Activated T-cell treated with anti-CD3 and anti-CD28 coated beads, Interleukin-2, amount 50 U/mL, for 24 hours (primary cell): ENCODE measurements around the gene EGR4.

Experiments used
- DNase-seq: peaks from one replicate; pipeline ENCODE4 v3.0.0-alpha.2; 2020
- H3K27ac Mint-ChIP-seq: 2 replicates; pipeline ENCODE4 v1.8.0; 2020; ENCODE audit warnings: mild to moderate bottlenecking, mixed read lengths
- H3K27me3 Mint-ChIP-seq: 2 replicates; pipeline ENCODE4 v1.8.0; 2020; ENCODE audit warnings: mixed read lengths
- H3K36me3 Mint-ChIP-seq: 2 replicates; pipeline ENCODE4 v1.8.0; 2020; ENCODE audit warnings: low read depth, mixed read lengths
- H3K4me1 Mint-ChIP-seq: 2 replicates; pipeline ENCODE4 v1.8.0; 2020; ENCODE audit warnings: low read depth, mixed read lengths
- H3K4me3 Mint-ChIP-seq: 2 replicates; pipeline ENCODE4 v1.8.0; 2020; ENCODE audit warnings: mild to moderate bottlenecking, moderate library complexity, mixed read lengths
- H3K9me3 Mint-ChIP-seq: 2 replicates; pipeline ENCODE4 v1.8.0; 2020; ENCODE audit warnings: mixed read lengths

EGR4 gene

GRCh38 chr2:73282924-73283544 lies 10.3 kb downstream of the EGR4 start:
- peaks cover 28% of the 10 kb centered on the region for H3K4me1 Mint-ChIP-seq
- no peak for DNase-seq
- peak overlapping the region; percentile 88 for H3K4me3 Mint-ChIP-seq
- peaks cover under 1% of the 10 kb centered on the region for H3K27me3 Mint-ChIP-seq
- peaks cover 40% of the 10 kb centered on the region for H3K36me3 Mint-ChIP-seq
- H3K9me3 Mint-ChIP-seq = no peaks in the 10 kb centered on the region
- peak overlapping the region; percentile 88 for H3K27ac Mint-ChIP-seq

GRCh38 chr2:73281244-73281643 lies 12.1 kb downstream of the EGR4 start:
- H3K9me3 Mint-ChIP-seq = no peaks in the 10 kb centered on the region
- H3K27me3 Mint-ChIP-seq = no peaks in the 10 kb centered on the region
- H3K36me3 Mint-ChIP-seq = peaks cover 54% of the 10 kb centered on the region
- H3K27ac Mint-ChIP-seq = no peak overlapping the region
- H3K4me1 Mint-ChIP-seq = peaks cover 28% of the 10 kb centered on the region
- DNase-seq = no peak
- H3K4me3 Mint-ChIP-seq = no peak overlapping the region

GRCh38 chr2:73279852-73280251 lies 13.5 kb downstream of the EGR4 start:
- H3K4me3 Mint-ChIP-seq = no peak overlapping the region
- H3K36me3 Mint-ChIP-seq = peaks cover 59% of the 10 kb centered on the region
- H3K4me1 Mint-ChIP-seq = peaks cover 16% of the 10 kb centered on the region
- no peak for DNase-seq
- no peaks in the 10 kb centered on the region for H3K27me3 Mint-ChIP-seq
- H3K9me3 Mint-ChIP-seq = no peaks in the 10 kb centered on the region
- no peak overlapping the region for H3K27ac Mint-ChIP-seq

GRCh38 chr2:73272270-73272669 lies 21.1 kb downstream of the EGR4 start:
- H3K9me3 Mint-ChIP-seq = no peaks in the 10 kb centered on the region
- DNase-seq = no peak
- H3K36me3 Mint-ChIP-seq = peaks cover 31% of the 10 kb centered on the region
- no peak overlapping the region for H3K4me3 Mint-ChIP-seq
- peaks cover 21% of the 10 kb centered on the region for H3K4me1 Mint-ChIP-seq
- no peak overlapping the region for H3K27ac Mint-ChIP-seq
- no peaks in the 10 kb centered on the region for H3K27me3 Mint-ChIP-seq

- Mint-ChIP-seq H3K4me1 (peaks cover 27% of the 10 kb centered on the region), H3K9me3 (no peaks in the 10 kb centered on the region), H3K27ac (no peak overlapping the region), H3K4me3 (peak overlapping the region; percentile 63), H3K27me3 (no peaks in the 10 kb centered on the region), H3K36me3 (peaks cover 27% of the 10 kb centered on the region)
- DNase-seq = no peak
These were observed 23.5 kb downstream of the EGR4 start for GRCh38 chr2:73269686-73270465.

GRCh38 chr2:73268830-73269685 lies 24.3 kb downstream of the EGR4 start:
- Mint-ChIP-seq H3K9me3 (no peaks in the 10 kb centered on the region), H3K4me3 (peak overlapping the region; percentile 44), H3K4me1 (peaks cover 27% of the 10 kb centered on the region), H3K27ac (peak overlapping the region; percentile 31), H3K27me3 (no peaks in the 10 kb centered on the region), H3K36me3 (peaks cover 28% of the 10 kb centered on the region)
- peak; percentile 83 for DNase-seq

GRCh38 chr2:73268366-73268829 lies 24.9 kb downstream of the EGR4 start:
- Mint-ChIP-seq H3K9me3 (no peaks in the 10 kb centered on the region), H3K4me1 (peaks cover 27% of the 10 kb centered on the region), H3K27ac (peak overlapping the region; percentile 42), H3K4me3 (peak overlapping the region; percentile 44), H3K27me3 (no peaks in the 10 kb centered on the region), H3K36me3 (peaks cover 31% of the 10 kb centered on the region)
- no peak for DNase-seq

GRCh38 chr2:73267008-73267407 lies 26.3 kb downstream of the EGR4 start:
- Mint-ChIP-seq H3K27ac (no peak overlapping the region), H3K4me3 (no peak overlapping the region), H3K27me3 (no peaks in the 10 kb centered on the region), H3K36me3 (peaks cover 44% of the 10 kb centered on the region), H3K9me3 (no peaks in the 10 kb centered on the region), H3K4me1 (peaks cover 27% of the 10 kb centered on the region)
- no peak for DNase-seq

- H3K36me3 Mint-ChIP-seq = peaks cover 49% of the 10 kb centered on the region
These were observed 27.1 kb downstream of the EGR4 start for GRCh38 chr2:73266061-73266901.

GRCh38 chr2:73265298-73266060 lies 27.9 kb downstream of the EGR4 start:
- Mint-ChIP-seq H3K4me3 (no peak overlapping the region), H3K27me3 (no peaks in the 10 kb centered on the region), H3K9me3 (no peaks in the 10 kb centered on the region), H3K36me3 (peaks cover 55% of the 10 kb centered on the region), H3K27ac (no peak overlapping the region), H3K4me1 (peaks cover 25% of the 10 kb centered on the region)
- no peak for DNase-seq

More at GRCh38 chr2:73266061-73266901, 27.1 kb downstream of the EGR4 start:
- H3K27ac Mint-ChIP-seq = no peak overlapping the region
- DNase-seq = no peak
- H3K9me3 Mint-ChIP-seq = no peaks in the 10 kb centered on the region
- no peak overlapping the region for H3K4me3 Mint-ChIP-seq
- H3K27me3 Mint-ChIP-seq = no peaks in the 10 kb centered on the region
- H3K4me1 Mint-ChIP-seq = peaks cover 27% of the 10 kb centered on the region

- peaks cover 22% of the 10 kb centered on the region for H3K4me1 Mint-ChIP-seq
- H3K27ac Mint-ChIP-seq = no peak overlapping the region
- no peak for DNase-seq
- no peaks in the 10 kb centered on the region for H3K9me3 Mint-ChIP-seq
- peaks cover 62% of the 10 kb centered on the region for H3K36me3 Mint-ChIP-seq
- no peak overlapping the region for H3K4me3 Mint-ChIP-seq
- H3K27me3 Mint-ChIP-seq = no peaks in the 10 kb centered on the region
These were observed 28.6 kb downstream of the EGR4 start for GRCh38 chr2:73264783-73265182.

- Mint-ChIP-seq H3K27ac (no peak overlapping the region), H3K4me3 (no peak overlapping the region), H3K27me3 (no peaks in the 10 kb centered on the region), H3K36me3 (peaks cover 67% of the 10 kb centered on the region), H3K9me3 (no peaks in the 10 kb centered on the region), H3K4me1 (peaks cover 20% of the 10 kb centered on the region)
- DNase-seq = no peak
These were observed 29.1 kb downstream of the EGR4 start for GRCh38 chr2:73264332-73264606.

- no peak overlapping the region for H3K27ac Mint-ChIP-seq
- peaks cover 22% of the 10 kb centered on the region for H3K4me1 Mint-ChIP-seq
- peaks cover 72% of the 10 kb centered on the region for H3K36me3 Mint-ChIP-seq
- H3K4me3 Mint-ChIP-seq = no peak overlapping the region
- no peaks in the 10 kb centered on the region for H3K9me3 Mint-ChIP-seq
- DNase-seq = no peak
- no peaks in the 10 kb centered on the region for H3K27me3 Mint-ChIP-seq
These were observed 29.6 kb downstream of the EGR4 start for GRCh38 chr2:73263540-73264331.
